ENCODE data around the gene GDF9. TPM values are rescaled to one million over a fixed set of nuclear protein-coding genes. Genes with fewer than 3 reads are reported as not detected.

The GDF9 gene
- total and polyA plus RNA-seq, 4 donors: 0.14 to 0.37 (median 0.26) TPM

- Histone ChIP-seq H3K9ac (ENCODE audit: insufficient read depth in 1 of 2, low read length in 2 of 2) (no peak overlapping the region), H3K27me3 (ENCODE audit: control insufficient read depth in 3 of 3, insufficient read depth in 3 of 3, low read length in 2 of 3) (no peaks in the 10 kb centered on the region), H3K27ac (ENCODE audit: low read depth in 1 of 2, low read length in 1 of 2) (peak overlapping the region in 1 of 2 donors; percentile 58), H3K4me3 (no peak overlapping the region), H3K36me3 (ENCODE audit: control insufficient read depth in 4 of 4, insufficient read depth in 4 of 4, low read length in 4 of 4) (peaks cover 6 to 16% (median 12%) of the 10 kb centered on the region in 4 donors), H3K9me3 (ENCODE audit: control insufficient read depth in 4 of 4, insufficient read depth in 3 of 4, low read length in 3 of 4) (no peaks in the 10 kb centered on the region), H3K4me1 (ENCODE audit: control insufficient read depth in 5 of 5, insufficient read depth in 5 of 5, low read length in 5 of 5) (peaks cover 0 to 12% (median 0%) of the 10 kb centered on the region in 5 donors)
- DNase-seq (no peak), ATAC-seq (ENCODE audit: insufficient read depth, low FRiP score) (no peak)
- TF ChIP-seq CTCF (IDR thresholded peaks at IDR 0.05; ENCODE audit: control extremely low read depth, extremely low read depth): no peak
- WGBS, 2 donors: 88 to 94% methylated on average over 1 of the region's 1 CpG
Measured at GRCh38 chr5:132872788-132873118, 6.5 kb upstream of the GDF9 start.

- no peak for TF ChIP-seq CTCF (IDR thresholded peaks at IDR 0.05; ENCODE audit: control extremely low read depth, extremely low read depth)
- no peak for ATAC-seq (ENCODE audit: insufficient read depth, low FRiP score)
- peaks cover 0 to 17% (median 7%) of the 10 kb centered on the region in 5 donors for H3K4me1 ChIP-seq (ENCODE audit: control insufficient read depth in 5 of 5, insufficient read depth in 5 of 5, low read length in 5 of 5)
- DNase-seq: no peak
- H3K27ac ChIP-seq (ENCODE audit: low read depth in 1 of 2, low read length in 1 of 2): peak overlapping the region; percentile 1 to 38
- H3K9me3 ChIP-seq (ENCODE audit: control insufficient read depth in 4 of 4, insufficient read depth in 3 of 4, low read length in 3 of 4): no peaks in the 10 kb centered on the region
- H3K36me3 ChIP-seq (ENCODE audit: control insufficient read depth in 4 of 4, insufficient read depth in 4 of 4, low read length in 4 of 4): peaks cover 11 to 16% (median 12%) of the 10 kb centered on the region in 4 donors
- H3K9ac ChIP-seq (ENCODE audit: insufficient read depth in 1 of 2, low read length in 2 of 2): no peak overlapping the region
- WGBS, 2 donors: 87 to 88% methylated on average over 5 of the region's 5 CpGs
- no peaks in the 10 kb centered on the region for H3K27me3 ChIP-seq (ENCODE audit: control insufficient read depth in 3 of 3, insufficient read depth in 3 of 3, low read length in 2 of 3)
- H3K4me3 ChIP-seq: no peak overlapping the region
Measured at GRCh38 chr5:132871459-132872284, 5.4 kb upstream of the GDF9 start.

- H3K9ac ChIP-seq (ENCODE audit: insufficient read depth in 1 of 2, low read length in 2 of 2): no peak overlapping the region
- H3K36me3 ChIP-seq (ENCODE audit: control insufficient read depth in 4 of 4, insufficient read depth in 4 of 4, low read length in 4 of 4): peaks cover 9 to 16% (median 12%) of the 10 kb centered on the region in 4 donors
- WGBS, 2 donors: 83 to 91% methylated on average over 2 of the region's 2 CpGs
- H3K4me3 ChIP-seq: no peak overlapping the region
- H3K4me1 ChIP-seq (ENCODE audit: control insufficient read depth in 5 of 5, insufficient read depth in 5 of 5, low read length in 5 of 5): peaks cover 0 to 11% (median 7%) of the 10 kb centered on the region in 5 donors
- no peak for TF ChIP-seq CTCF (IDR thresholded peaks at IDR 0.05; ENCODE audit: control extremely low read depth, extremely low read depth)
- H3K9me3 ChIP-seq (ENCODE audit: control insufficient read depth in 4 of 4, insufficient read depth in 3 of 4, low read length in 3 of 4): no peaks in the 10 kb centered on the region
- H3K27me3 ChIP-seq (ENCODE audit: control insufficient read depth in 3 of 3, insufficient read depth in 3 of 3, low read length in 2 of 3): no peaks in the 10 kb centered on the region
- ATAC-seq (ENCODE audit: insufficient read depth, low FRiP score) (no peak), DNase-seq (no peak)
- peak overlapping the region in 1 of 2 donors; percentile 1 for H3K27ac ChIP-seq (ENCODE audit: low read depth in 1 of 2, low read length in 1 of 2)
Measured at GRCh38 chr5:132870801-132871200, 4.5 kb upstream of the GDF9 start.

Measured in lung (tissue), 12 donors.